Colonic mucosa (tissue), 4 donors: ENCODE data around the gene NOD2. TPM values are rescaled to one million over a fixed set of nuclear protein-coding genes. Genes with fewer than 3 reads are reported as not detected.
A peak's percentile ranks its signal among the peaks of the same experiment; 100 is the strongest.

Experiments used
- DNase-seq: peaks from one replicate; pipeline ENCODE4 v3.0.0-alpha.2; 2020
- H3K27ac ChIP-seq: fragments of 200-600 bp; one replicate; pipeline ENCODE4 v1.8.0; 2021
- H3K27me3 ChIP-seq: fragments of 200-600 bp; one replicate; pipeline ENCODE4 v1.8.0; 2021
- H3K36me3 ChIP-seq: fragments of 200-600 bp; one replicate; pipeline ENCODE4 v1.8.0; 2021
- H3K4me1 ChIP-seq: fragments of 200-600 bp; one replicate; pipeline ENCODE4 v1.8.0; 2021; ENCODE audit warnings: mild to moderate bottlenecking
- H3K4me3 ChIP-seq: fragments of 200-600 bp; one replicate; pipeline ENCODE4 v1.8.0; 2021
- H3K9ac ChIP-seq, 2 donors: one replicate each; pipeline ENCODE4 v1.7.0; 2013; ENCODE audit warnings: control low read depth in 2 of 2, low read depth in 2 of 2, low read length in 2 of 2
- H3K9me3 ChIP-seq: fragments of 200-600 bp; one replicate; pipeline ENCODE4 v1.8.0; 2021
- CTCF ChIP-seq: fragments of 200-600 bp; IDR thresholded peaks from one replicate; pipeline ENCODE4 v1.8.0; 2022; ENCODE audit warnings: antibody characterized with exemption, mild to moderate bottlenecking
- intact Hi-C: fragments of 100-400 bp; cut with DNase I; formaldehyde crosslinking; loops from one replicate; pipeline ENCODE4 v1.14.1; 2022
- total RNA-seq, 2 donors: library from RNA; stranded (reverse); fragmentation: NEBNext Ultra II Directional in 1 of 2; extraction: Animal tissue kit (Norgen Biotek cat#: 25700) in 1 of 2; gene quantifications; one replicate each; pipeline ENCODE4 v1.2.1, GENCODE V29; 2021
- donor health status: healthy.
- donor health status: DM: no; HTN: no; CAD: no.
- donor health status: DM: no; HTN: no; CAD: no.

The NOD2 gene
- total RNA-seq, 2 donors from 2014 or later = 0.79 to 1.2 TPM

GRCh38 chr16:50721549-50722404 is 28.4 kb downstream of the NOD2 start:
- Histone ChIP-seq H3K36me3 (no peaks in the 10 kb centered on the region), H3K9ac (no peak overlapping the region), H3K9me3 (no peaks in the 10 kb centered on the region), H3K4me1 (no peaks in the 10 kb centered on the region), H3K27ac (no peak overlapping the region), H3K4me3 (no peak overlapping the region), H3K27me3 (no peaks in the 10 kb centered on the region)
- TF ChIP-seq CTCF = no peak
- intact Hi-C loops = no loop called here
- no peak for DNase-seq

GRCh38 chr16:50722405-50722737 is 29.0 kb downstream of the NOD2 start:
- H3K27me3 ChIP-seq = no peaks in the 10 kb centered on the region
- no peak for DNase-seq
- H3K36me3 ChIP-seq = no peaks in the 10 kb centered on the region
- no peaks in the 10 kb centered on the region for H3K4me1 ChIP-seq
- no peak overlapping the region for H3K9ac ChIP-seq
- H3K4me3 ChIP-seq = no peak overlapping the region
- TF ChIP-seq CTCF = no peak
- H3K27ac ChIP-seq = no peak overlapping the region
- no peaks in the 10 kb centered on the region for H3K9me3 ChIP-seq
- intact Hi-C loops = no loop called here

GRCh38 chr16:50722960-50723359 is 29.6 kb downstream of the NOD2 start:
- Histone ChIP-seq H3K27me3 (no peaks in the 10 kb centered on the region), H3K27ac (no peak overlapping the region), H3K36me3 (no peaks in the 10 kb centered on the region), H3K4me1 (no peaks in the 10 kb centered on the region), H3K4me3 (no peak overlapping the region), H3K9me3 (no peaks in the 10 kb centered on the region), H3K9ac (no peak overlapping the region)
- no peak for TF ChIP-seq CTCF
- DNase-seq = no peak
- intact Hi-C loops = no loop called here

- TF ChIP-seq CTCF = no peak
- intact Hi-C loops = no loop called here
- H3K9me3 ChIP-seq = no peaks in the 10 kb centered on the region
- H3K4me3 ChIP-seq = no peak overlapping the region
- H3K27me3 ChIP-seq = no peaks in the 10 kb centered on the region
- no peak overlapping the region for H3K27ac ChIP-seq
- no peaks in the 10 kb centered on the region for H3K4me1 ChIP-seq
- no peaks in the 10 kb centered on the region for H3K36me3 ChIP-seq
- no peak for DNase-seq
- H3K9ac ChIP-seq = no peak overlapping the region
Observed at GRCh38 chr16:50724306-50724705, 30.9 kb downstream of the NOD2 start.

- Histone ChIP-seq H3K27me3 (no peaks in the 10 kb centered on the region), H3K9ac (no peak overlapping the region), H3K9me3 (no peaks in the 10 kb centered on the region), H3K4me3 (no peak overlapping the region), H3K36me3 (no peaks in the 10 kb centered on the region), H3K4me1 (no peaks in the 10 kb centered on the region), H3K27ac (no peak overlapping the region)
- TF ChIP-seq CTCF = no peak
- peak; percentile 0 for DNase-seq
- intact Hi-C loops = no loop called here
Observed at GRCh38 chr16:50731130-50731988, 38.0 kb downstream of the NOD2 start.
